GM18526 (cell line): Measurements from ENCODE around the gene TMPRSS2.

Experiments
- POLR2A ChIP-seq: IDR thresholded peaks from 3 replicates; pipeline ENCODE4 v1.6.1; 2011; ENCODE audit not compliant: insufficient read length; ENCODE audit errors: extremely low read depth

TMPRSS2 gene

GRCh38 chr21:41520560-41521442 lies 12.8 kb upstream of the TMPRSS2 start:
- TF ChIP-seq POLR2A: no peak

GRCh38 chr21:41519806-41520559 lies 12.0 kb upstream of the TMPRSS2 start:
- TF ChIP-seq POLR2A: no peak

GRCh38 chr21:41518757-41519156 lies 10.8 kb upstream of the TMPRSS2 start:
- TF ChIP-seq POLR2A: no peak

GRCh38 chr21:41511858-41512257 lies 3.9 kb upstream of the TMPRSS2 start:
- no peak for TF ChIP-seq POLR2A

GRCh38 chr21:41510500-41510899 lies 2.5 kb upstream of the TMPRSS2 start:
- no peak for TF ChIP-seq POLR2A

GRCh38 chr21:41509733-41510132 lies 1.8 kb upstream of the TMPRSS2 start:
- no peak for TF ChIP-seq POLR2A

GRCh38 chr21:41509145-41509496 lies 1.2 kb upstream of the TMPRSS2 start:
- TF ChIP-seq POLR2A: no peak

- no peak for TF ChIP-seq POLR2A
These were observed 622 bp upstream of the TMPRSS2 start for GRCh38 chr21:41508415-41509144.

- TF ChIP-seq POLR2A: no peak
These were observed 1.1 kb downstream of the TMPRSS2 start for GRCh38 chr21:41506611-41507520.

DNA sequence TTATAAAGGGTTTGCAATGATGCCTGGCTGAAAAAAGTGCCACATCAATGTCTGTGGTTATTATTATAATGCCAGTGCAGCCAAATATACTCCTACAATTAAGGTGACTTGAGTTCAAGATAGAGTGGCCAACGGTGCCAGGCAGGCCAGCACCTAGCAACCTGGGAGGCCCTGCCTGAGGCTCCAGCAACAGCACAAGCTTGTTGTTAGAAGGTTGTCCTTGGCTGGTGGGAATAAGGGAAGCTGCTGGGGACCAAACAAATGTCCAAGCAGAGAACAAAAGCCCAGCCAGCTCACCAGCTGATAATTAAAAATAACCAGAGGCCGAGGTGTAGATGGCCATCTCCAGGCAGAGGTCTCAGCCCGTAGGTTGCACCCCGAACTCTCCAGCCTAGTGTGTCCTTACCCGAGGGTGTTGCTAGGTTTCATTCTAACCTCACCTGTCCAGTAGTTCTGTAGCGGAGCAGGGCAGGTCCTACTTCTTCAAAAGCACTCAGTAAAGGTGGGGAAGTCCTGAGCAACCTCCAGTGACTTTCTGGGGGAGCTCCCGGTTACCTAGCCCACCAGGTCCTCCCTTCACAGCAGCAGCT lies 1.9 kb downstream of the TMPRSS2 start:
- no peak for TF ChIP-seq POLR2A

DNA sequence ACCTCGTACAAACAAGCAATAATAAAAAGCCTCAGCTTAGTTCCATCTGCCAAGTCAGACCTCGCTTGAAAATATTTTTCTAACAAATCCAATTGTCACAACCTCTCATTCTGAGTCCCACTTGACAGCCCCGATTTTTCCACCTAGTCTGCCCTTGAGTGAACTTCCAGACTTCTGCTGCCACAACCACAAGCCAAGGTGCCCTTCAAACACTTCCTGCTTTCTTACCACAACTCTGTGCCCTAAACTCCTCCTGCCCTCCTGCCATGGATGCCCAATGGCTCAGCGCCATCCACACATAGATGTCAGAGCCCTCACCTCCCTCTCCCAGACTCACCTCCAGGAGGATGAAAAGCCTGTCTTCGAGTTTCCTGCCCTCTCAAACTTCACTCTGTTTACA lies 3.9 kb downstream of the TMPRSS2 start:
- TF ChIP-seq POLR2A: no peak

- TF ChIP-seq POLR2A: no peak
These were observed 4.6 kb downstream of the TMPRSS2 start for GRCh38 chr21:41503331-41503730.

DNA sequence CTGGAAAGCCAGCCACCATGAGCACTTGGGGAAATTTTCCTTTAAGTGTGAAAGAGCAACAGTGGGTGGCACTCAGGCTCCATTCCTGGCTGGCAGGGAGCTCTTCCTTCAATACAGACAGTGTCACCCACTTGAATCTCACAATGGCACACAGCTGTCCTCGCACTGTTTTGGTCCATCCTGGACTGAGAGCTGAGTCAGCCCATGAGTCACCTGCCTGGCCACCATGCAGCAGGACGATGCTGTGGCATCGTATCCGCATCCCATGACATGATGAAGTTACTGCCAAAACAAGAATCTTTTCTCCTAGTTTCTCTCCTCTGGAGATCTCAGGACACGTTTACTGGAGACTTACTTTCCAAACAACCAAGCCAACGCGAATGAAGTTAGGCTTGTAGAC lies 6.0 kb downstream of the TMPRSS2 start:
- no peak for TF ChIP-seq POLR2A

DNA sequence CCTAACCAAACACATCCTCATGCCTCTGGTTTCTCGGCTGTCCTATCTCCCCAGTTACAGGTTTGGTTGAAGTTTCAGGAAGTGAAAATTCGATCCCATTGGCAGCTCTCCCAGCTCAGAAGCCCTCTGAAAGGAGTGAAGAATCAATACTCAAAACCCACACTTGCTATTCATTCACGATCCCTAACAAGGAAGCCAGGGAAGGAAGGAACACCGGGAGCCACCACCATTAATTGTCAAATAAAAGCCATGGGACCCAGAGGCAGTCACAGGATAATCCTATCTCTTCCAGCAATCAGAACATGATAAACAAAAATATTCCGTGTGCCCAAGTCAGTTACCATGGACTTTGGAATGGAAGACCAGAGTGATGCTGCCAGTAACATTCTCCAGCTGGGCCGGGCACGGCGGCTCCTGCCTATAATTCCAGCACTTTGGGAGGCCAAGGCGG lies 7.0 kb downstream of the TMPRSS2 start:
- TF ChIP-seq POLR2A: no peak
